ENCODE data around the gene GFOD1.
A peak's percentile ranks its signal among the peaks of the same experiment; 100 is the strongest.
"Not testable (repeated sequence)": the region's sequence is repeated elsewhere in the genome, so short reads cannot be mapped to it uniquely, and the experiment has no call there.

Gene GFOD1

GRCh38 chr6:13511141-13511571, 23.8 kb upstream of the GFOD1 start:
- DNase-seq (ENCODE audit: low read depth), result not testable (repeated sequence)

GRCh38 chr6:13510433-13510832, 23.0 kb upstream of the GFOD1 start:
- DNase-seq (ENCODE audit: low read depth), result not testable (repeated sequence)

DNA sequence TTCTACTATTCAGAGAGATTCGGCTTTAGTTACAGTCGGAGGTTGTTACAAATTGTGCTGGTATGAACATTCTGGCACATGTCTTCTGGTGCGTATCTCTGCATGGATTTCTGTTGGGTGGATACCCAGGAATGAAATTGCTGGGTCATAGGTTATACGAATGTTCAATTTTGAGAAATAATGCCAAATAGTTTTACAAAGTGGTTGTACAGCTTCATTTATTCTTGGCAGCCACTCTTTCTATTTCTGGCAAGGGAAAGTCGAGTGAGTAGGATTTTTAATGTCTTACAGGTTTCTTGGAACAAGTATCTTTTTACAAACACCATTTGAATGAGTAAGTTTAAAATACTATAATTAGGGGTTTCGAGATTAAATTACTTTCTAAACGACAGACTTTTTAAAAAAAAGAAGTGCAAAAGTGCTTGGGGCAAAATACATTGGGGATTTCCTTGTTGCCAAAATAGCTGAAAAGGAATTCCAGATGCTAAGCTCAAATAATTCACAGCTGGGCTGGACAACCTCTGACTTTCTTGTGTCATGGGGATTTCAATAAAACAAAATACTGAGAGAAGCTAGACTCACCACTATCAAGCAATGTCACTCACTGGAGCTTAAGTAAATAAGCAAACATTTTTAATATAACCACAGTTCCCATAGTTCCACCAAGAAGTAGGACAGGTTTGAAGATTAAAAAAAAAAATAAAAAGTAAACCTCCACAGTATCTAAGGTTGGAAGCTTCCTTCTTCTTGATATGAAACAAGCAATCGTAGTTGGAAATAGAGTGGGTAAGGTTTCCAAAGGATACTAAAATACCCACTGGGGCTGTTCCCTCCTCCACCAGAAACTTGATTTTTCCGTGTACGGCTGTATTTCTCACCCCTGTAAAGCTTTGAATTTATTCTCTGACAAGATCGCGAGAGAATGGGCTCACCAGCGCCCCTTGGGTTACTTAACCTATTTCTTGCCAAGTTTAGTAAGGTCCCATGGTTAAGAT, 21.6 kb upstream of the GFOD1 start:
- no peak for DNase-seq (ENCODE audit: low read depth)

DNA sequence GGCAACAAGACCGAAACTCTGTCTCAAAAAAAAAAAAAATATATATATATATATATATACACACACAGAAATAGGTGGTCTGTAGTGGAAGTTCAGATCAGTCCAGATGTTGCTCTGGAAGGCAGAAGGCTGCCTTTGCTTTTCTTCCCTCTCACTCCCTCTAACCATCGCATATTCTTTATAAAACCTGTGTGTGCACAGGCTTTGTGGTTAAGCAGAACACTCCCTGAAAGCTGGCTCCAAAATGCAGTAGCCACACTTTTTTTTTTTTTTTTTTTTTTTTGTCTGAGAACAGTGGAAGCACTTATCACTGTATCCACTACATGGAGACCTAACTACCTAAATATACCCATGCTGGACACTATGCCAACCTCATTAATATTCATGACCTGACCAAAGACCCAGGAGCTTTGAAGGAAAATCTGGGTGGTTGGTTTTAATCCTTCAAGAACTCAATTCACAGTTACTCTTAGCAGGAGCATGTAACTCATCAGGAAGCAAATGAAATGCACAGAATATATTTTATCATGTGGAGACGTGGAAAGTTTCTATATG, 20.0 kb upstream of the GFOD1 start:
- DNase-seq (ENCODE audit: low read depth), result no peak

DNA sequence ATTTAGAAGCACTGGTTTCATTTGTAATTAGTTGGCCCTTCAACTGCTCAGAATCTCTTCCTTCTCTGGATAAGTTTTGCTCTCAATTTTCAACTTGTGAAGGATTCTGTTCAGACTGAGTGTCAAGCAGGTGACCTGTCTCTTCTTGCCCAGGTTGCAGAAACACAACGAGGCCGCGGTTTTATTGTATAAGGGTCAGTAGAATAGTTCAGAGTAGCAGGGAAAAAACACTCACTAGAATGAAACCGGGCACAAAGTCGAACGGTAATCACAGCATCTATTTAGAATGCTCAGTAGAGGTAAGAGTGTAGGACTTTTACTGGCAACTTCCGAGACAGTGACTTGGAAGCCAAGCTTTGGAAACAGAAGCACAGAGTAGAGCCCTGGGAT, 17.9 kb upstream of the GFOD1 start:
- DNase-seq (ENCODE audit: low read depth), result no peak

DNA sequence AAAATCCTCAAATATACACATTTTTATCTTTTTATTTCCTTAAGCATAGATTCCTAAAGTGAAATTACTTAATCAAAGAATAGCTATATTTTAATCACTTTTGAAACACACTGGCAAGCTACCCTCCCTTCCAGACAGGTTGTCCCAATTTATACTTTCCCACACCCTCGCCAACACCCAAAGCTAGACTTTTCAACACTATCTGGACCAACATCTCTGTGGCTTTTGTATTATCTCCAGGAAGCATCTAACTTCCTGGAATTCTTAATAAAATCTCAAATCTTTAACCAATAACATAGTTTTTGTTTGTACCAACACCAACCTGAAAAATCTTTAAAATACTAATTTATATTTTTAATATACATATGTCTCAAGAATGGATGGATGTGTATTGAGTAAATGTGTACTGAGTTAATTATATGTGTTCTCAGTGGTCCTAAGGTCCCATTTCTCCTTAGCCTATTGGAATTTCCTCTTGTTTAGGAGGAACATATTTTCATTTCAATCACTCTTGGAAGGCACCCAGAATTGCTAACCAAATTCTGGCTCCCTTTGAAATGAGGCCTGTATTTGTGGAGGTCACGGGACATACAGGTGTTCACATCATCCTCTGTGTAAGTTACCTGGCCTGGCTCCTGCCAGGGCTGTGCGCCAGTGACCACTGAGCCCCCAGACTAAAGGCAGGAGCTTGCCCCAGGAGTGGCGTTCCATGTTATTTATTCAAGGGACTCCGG, 17.4 kb upstream of the GFOD1 start:
- no peak for DNase-seq (ENCODE audit: low read depth)

DNA sequence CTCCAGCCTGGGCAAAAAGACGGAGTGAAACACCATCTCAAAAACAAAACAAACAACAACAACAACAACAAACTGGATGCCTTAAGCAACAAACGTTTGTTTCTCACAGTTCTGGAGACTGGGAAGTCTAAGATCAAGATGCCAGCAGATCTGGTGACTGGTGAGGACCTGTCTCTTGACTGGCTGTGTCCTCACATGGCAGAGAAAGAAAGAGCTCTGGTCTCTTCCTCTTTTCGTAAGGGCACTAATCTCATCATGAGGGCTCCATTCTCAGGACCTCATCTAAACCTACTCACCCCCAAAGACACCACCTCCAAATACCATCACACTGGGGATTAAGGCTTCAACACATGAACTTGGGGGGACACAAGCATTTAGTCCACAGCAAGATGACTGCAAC, 13.5 kb upstream of the GFOD1 start:
- no peak for DNase-seq (ENCODE audit: low read depth)

GRCh38 chr6:13500264-13500663, 12.9 kb upstream of the GFOD1 start:
- DNase-seq (ENCODE audit: low read depth), result no peak

- no peak for DNase-seq (ENCODE audit: low read depth)
These were observed 9.3 kb upstream of the GFOD1 start for GRCh38 chr6:13496513-13497190.

- no peak for DNase-seq (ENCODE audit: low read depth)
These were observed 8.4 kb upstream of the GFOD1 start for GRCh38 chr6:13495818-13496217.

DNA sequence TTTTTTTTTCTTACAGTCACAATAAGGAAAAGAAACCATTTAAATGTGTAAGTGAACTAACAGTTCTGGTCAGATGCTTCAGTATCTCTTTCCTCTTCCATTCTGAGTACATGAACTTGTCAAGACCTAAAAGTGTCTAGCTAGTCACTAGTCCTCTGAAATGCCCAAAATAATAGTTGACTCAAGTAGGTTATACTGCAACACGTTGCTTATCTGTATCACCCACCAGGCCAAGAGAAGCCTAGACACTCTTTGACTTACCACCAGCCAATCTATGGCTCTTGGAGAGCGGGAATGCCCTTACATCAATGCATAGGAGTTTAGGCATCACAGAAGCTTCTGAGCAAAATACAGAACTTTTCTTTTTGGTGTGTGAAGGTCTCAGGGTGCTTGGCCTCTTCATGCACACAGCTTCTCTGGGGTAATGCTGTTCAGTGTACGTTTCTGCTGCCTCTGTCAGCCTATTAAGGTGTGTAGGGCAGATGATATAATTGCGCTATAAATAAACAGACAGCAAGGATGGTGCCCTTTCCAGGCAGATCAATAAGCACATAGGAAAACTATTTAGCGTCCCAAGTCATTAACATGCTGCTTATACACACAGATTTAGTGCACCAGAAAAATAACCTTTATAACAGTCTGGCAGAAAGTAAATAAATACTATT, 7.8 kb upstream of the GFOD1 start:
- DNase-seq (ENCODE audit: low read depth), result no peak

GRCh38 chr6:13494137-13494536, 6.7 kb upstream of the GFOD1 start:
- DNase-seq (ENCODE audit: low read depth), result no peak

GRCh38 chr6:13493147-13493546, 5.7 kb upstream of the GFOD1 start:
- DNase-seq (ENCODE audit: low read depth), result no peak

DNA sequence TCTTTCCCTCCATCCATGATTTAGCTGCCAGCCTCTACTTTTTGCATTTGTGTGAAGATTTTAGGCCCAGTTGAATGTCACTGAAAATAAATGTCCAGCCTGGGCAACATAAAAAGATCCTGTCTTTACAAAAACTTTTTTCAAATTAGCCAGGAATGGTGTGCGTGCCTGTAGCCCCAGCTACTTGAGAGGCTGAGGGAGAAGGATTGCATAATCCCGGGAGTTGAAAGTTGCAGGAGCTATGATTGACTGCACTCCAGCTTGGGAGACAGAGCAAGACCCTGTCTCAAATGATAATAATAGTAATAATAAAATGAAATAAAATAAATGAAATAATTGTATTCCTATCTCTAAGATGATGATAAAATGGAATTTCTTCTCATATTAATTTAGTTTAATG, 5.0 kb upstream of the GFOD1 start:
- DNase-seq (ENCODE audit: low read depth), result no peak

DNA sequence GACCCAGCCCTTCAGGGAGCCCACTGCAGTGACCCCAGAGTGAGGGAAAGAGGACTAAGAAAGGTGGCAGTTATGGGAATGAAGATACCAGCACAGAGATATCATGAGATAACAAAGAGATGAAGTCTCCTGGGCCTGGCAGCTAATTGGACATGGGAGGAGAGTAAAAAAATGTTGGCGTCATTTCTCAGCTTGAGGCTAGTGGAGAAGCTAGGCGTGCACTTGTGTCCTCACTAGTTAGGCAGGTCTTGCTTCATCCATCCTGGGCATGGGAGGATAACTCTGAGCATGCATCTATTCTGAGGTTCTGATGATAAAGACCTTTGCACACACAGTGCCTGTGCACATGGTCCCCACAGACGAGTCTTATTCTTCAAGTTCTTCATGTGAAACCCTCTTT, 4.1 kb upstream of the GFOD1 start:
- DNase-seq (ENCODE audit: low read depth), result no peak

DNA sequence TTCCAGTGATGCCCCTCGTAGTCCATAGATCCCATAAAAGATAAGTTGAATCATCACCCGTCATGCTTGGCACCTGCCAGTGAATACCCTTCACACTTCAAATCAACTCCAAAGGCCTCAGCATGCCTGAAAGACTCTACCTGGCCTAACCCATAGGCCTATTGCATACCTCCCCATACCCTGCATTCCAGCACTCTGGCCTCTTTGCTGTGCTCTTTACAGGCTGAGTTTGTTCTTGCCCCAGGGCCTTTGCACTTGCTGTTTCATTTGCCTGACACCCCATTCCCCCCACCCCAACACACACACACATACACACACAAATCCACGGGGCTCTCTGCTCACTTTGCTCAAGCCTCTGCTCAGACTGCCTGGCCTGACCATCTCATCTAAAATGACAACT, 3.0 kb upstream of the GFOD1 start:
- no peak for DNase-seq (ENCODE audit: low read depth)

- no peak for DNase-seq (ENCODE audit: low read depth)
These were observed 1.5 kb upstream of the GFOD1 start for GRCh38 chr6:13488896-13489237.

DNA sequence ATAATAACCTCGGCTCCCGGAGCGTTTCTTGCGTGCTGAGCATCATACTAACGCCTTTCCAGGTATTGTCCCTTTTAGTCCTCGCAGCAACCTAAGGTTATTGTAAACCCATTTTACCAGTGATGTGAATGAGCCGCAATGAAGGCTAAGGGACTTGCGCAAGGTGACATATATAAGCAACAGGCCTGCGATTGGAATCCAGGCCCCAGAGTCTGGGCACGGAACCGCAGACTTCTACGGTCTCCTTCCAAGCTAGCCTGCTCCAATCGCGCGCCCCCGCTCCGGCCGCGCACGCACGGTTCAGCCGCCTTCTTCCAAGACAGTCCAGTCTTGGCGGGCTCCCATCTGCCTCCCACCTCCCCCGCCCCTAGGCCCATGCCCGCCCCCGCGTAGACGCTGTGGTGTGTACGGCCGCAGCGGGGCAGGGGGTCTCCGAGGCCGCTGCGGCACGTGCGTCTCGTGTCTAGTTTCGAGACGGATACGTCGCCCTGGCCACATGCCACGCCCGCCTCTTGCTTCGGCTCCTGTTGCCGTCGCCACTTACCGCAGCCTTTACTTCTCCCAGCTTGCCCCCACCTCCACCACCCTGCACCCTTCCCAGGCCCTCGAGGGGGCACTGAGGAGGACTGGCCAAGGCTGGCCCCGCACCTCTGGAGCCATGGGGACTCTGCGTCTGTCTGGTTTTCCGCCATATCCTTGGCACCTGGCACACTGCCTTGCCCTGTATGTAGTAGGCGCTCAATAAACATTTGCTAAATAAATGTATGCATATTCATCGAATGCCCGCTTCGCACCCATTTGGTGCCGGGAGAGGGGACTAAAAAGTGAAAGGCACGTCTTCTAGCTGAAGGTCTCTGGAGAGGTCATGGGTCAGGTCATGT, 855 bp upstream of the GFOD1 start:
- peak; percentile 5 for DNase-seq (ENCODE audit: low read depth)

GRCh38 chr6:13486679-13487121, 700 bp downstream of the GFOD1 start:
- DNase-seq (ENCODE audit: low read depth), result no peak

DNA sequence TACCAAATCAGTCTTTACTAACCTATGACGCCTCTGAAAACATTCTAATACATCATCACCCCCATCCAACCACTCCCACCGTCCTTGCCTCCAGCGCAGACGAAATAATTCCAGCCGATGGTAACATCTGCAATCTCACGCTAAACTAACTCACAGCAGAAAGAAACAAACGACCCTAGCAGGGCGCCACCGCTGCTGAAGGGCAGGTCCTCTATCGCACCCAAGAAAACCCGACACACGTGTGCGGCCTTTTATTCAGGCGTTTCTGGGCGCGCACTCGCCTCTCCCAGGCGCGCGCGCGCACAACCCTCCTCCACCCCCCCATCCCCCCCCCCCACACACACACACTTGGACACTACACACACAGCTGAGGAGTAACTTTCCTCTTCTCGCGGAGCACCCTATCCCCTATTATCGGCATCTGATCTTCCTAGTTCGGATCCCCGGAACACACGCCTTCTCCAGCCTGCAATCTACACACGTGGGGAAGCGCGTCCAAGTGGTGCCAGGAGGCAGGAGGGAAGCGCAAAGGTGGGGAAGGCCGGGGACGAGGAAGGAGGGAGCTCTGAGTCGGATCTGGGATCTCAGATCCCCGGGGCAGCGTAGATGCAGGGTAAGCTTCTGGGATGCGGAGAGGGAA, 1.4 kb downstream of the GFOD1 start:
- no peak for DNase-seq (ENCODE audit: low read depth)

All from T-helper 22 cell (primary cell).